ENCODE data around the gene RGS16. TPM values are rescaled to one million over a fixed set of nuclear protein-coding genes. Genes with fewer than 3 reads are reported as not detected.

Gene RGS16
- total RNA-seq (ENCODE audit: low replicate concordance), result 12.5 and 16.4 TPM in 2 replicates

- Histone ChIP-seq H3K36me3 (no peaks in the 10 kb centered on the region), H3K4me1 (peaks cover 36% of the 10 kb centered on the region), H3K9me3 (ENCODE audit: low read depth) (no peaks in the 10 kb centered on the region), H2AFZ (replicated peaks) (peak within 1 kb of the TSS; percentile 67), H3K27me3 (peaks cover 35% of the 10 kb centered on the region), H4K20me1 (ENCODE audit: low read depth) (no peaks in the 10 kb centered on the region), H3K4me3 (peak within 1 kb of the TSS; percentile 42), H3K9ac (no peak within 1 kb of the TSS), H3K27ac (no peak within 1 kb of the TSS), H3K4me2 (peak within 1 kb of the TSS; percentile 75), H3F3A (ENCODE audit: low read depth) (peaks cover 17% of the 10 kb centered on the region), H3K79me2 (ENCODE audit: low read depth) (no peaks in the 10 kb centered on the region)
- Mint-ChIP-seq H3K27ac (no peak within 1 kb of the TSS), H3K36me3 (no peaks in the 10 kb centered on the region), H3K9me3 (no peaks in the 10 kb centered on the region), H3K27me3 (ENCODE audit: insufficient read depth, low read depth) (peaks cover 20% of the 10 kb centered on the region), H3K4me3 (peak within 1 kb of the TSS; percentile 80), H3K4me1 (peaks cover 40% of the 10 kb centered on the region)
- no peak for TF ChIP-seq EZH2 (IDR thresholded peaks at IDR 0.05)
- TF ChIP-seq, protein P1, sequence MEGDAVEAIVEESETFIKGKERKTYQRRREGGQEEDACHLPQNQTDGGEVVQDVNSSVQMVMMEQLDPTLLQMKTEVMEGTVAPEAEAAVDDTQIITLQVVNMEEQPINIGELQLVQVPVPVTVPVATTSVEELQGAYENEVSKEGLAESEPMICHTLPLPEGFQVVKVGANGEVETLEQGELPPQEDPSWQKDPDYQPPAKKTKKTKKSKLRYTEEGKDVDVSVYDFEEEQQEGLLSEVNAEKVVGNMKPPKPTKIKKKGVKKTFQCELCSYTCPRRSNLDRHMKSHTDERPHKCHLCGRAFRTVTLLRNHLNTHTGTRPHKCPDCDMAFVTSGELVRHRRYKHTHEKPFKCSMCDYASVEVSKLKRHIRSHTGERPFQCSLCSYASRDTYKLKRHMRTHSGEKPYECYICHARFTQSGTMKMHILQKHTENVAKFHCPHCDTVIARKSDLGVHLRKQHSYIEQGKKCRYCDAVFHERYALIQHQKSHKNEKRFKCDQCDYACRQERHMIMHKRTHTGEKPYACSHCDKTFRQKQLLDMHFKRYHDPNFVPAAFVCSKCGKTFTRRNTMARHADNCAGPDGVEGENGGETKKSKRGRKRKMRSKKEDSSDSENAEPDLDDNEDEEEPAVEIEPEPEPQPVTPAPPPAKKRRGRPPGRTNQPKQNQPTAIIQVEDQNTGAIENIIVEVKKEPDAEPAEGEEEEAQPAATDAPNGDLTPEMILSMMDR (IDR thresholded peaks at IDR 0.05), result no peak
- TF ChIP-seq EZH2phosphoT487 (IDR thresholded peaks at IDR 0.05), result no peak
- peak; percentile 92 for DNase-seq (ENCODE audit: low spot score)
These were observed at the start of gene RGS16 for GRCh38 chr1:182604175-182605164. RGS16 (minus strand) TSS chr1:182604389; CDS start chr1:182604259, 130 bp downstream.

DNA sequence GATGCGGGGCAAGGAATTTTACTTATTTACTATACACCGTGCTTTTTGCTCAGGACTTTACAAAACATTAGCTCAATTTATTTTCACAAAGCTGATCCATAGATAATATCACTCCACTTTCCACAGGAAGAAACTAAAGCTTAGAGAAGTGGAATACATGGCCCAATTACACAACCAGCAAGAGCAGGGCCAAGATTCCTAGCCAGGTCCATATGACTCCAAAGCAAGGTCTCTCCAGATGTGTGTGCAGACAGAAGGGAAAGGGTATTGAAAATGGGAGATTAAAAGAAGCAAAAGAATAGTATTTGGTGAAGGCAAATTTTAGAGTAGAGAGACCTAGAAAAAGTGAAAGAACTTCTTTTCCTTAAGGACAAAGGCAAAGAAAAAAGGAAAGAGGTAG is 49.8 kb upstream of the RGS16 start:
- H4K20me1 ChIP-seq (ENCODE audit: low read depth), result no peaks in the 10 kb centered on the region
- H3K4me2 ChIP-seq, result no peak overlapping the region
- H3K9ac ChIP-seq, result no peak overlapping the region
- DNase-seq (ENCODE audit: low spot score), result no peak
- Mint-ChIP-seq H3K9me3 (no peaks in the 10 kb centered on the region), H3K4me1 (peaks cover 4% of the 10 kb centered on the region), H3K27me3 (ENCODE audit: insufficient read depth, low read depth) (no peaks in the 10 kb centered on the region), H3K4me3 (no peak overlapping the region), H3K27ac (no peak overlapping the region), H3K36me3 (no peaks in the 10 kb centered on the region)
- TF ChIP-seq EZH2phosphoT487 (IDR thresholded peaks at IDR 0.05), result no peak
- TF ChIP-seq EZH2 (IDR thresholded peaks at IDR 0.05), result no peak
- TF ChIP-seq, protein P1 (IDR thresholded peaks at IDR 0.05), result no peak
- H3K9me3 ChIP-seq (ENCODE audit: low read depth), result no peaks in the 10 kb centered on the region
- no peaks in the 10 kb centered on the region for H3K79me2 ChIP-seq (ENCODE audit: low read depth)
- H3K36me3 ChIP-seq, result no peaks in the 10 kb centered on the region
- H3F3A ChIP-seq (ENCODE audit: low read depth), result no peaks in the 10 kb centered on the region
- H2AFZ ChIP-seq (replicated peaks), result no peak overlapping the region
- no peak overlapping the region for H3K27ac ChIP-seq
- H3K4me3 ChIP-seq, result no peak overlapping the region
- no peaks in the 10 kb centered on the region for H3K27me3 ChIP-seq
- H3K4me1 ChIP-seq, result peaks cover 9% of the 10 kb centered on the region

DNA sequence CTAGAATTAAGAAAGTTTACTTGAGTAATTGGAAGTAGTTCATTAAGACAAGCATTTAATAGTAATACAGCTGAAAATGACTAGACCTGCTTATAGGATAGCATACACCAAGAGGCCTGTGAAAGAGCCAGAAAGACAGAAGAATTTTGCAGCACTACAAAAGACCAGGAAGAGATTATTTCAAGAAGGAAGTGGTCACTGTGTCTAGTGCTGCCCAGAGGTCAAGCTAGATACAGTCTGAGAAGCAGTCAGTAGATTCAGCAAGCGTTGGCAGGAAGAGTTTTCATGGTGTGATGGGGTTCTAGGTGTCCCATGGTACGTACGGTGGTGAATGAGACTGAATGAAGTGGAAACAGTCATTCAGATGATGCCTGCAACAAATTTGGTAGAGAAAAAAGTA is 48.7 kb upstream of the RGS16 start:
- H3K9ac ChIP-seq, result no peak overlapping the region
- H3K4me3 ChIP-seq, result no peak overlapping the region
- no peaks in the 10 kb centered on the region for H3K36me3 ChIP-seq

More for the DNA sequence above, 48.7 kb upstream of the RGS16 start:
- TF ChIP-seq, protein P1 (IDR thresholded peaks at IDR 0.05), result no peak
- TF ChIP-seq EZH2 (IDR thresholded peaks at IDR 0.05) (no peak), EZH2phosphoT487 (IDR thresholded peaks at IDR 0.05) (no peak)
- peaks cover 9% of the 10 kb centered on the region for H3K4me1 ChIP-seq
- H3K4me3 Mint-ChIP-seq, result no peak overlapping the region
- DNase-seq (ENCODE audit: low spot score), result no peak
- no peaks in the 10 kb centered on the region for H3K9me3 ChIP-seq (ENCODE audit: low read depth)
- H3K27me3 ChIP-seq, result no peaks in the 10 kb centered on the region
- no peaks in the 10 kb centered on the region for H4K20me1 ChIP-seq (ENCODE audit: low read depth)
- no peak overlapping the region for H3K27ac Mint-ChIP-seq
- no peaks in the 10 kb centered on the region for H3K79me2 ChIP-seq (ENCODE audit: low read depth)
- no peak overlapping the region for H3K4me2 ChIP-seq
- no peaks in the 10 kb centered on the region for H3F3A ChIP-seq (ENCODE audit: low read depth)
- peaks cover 4% of the 10 kb centered on the region for H3K4me1 Mint-ChIP-seq
- H3K36me3 Mint-ChIP-seq, result no peaks in the 10 kb centered on the region
- H2AFZ ChIP-seq (replicated peaks), result no peak overlapping the region
- no peaks in the 10 kb centered on the region for H3K27me3 Mint-ChIP-seq (ENCODE audit: insufficient read depth, low read depth)
- H3K9me3 Mint-ChIP-seq, result no peaks in the 10 kb centered on the region
- H3K27ac ChIP-seq, result no peak overlapping the region

Measured in neural progenitor cell (in vitro differentiated cells).